GM18498 (cell line): ENCODE results near the gene MAB21L4.

Source experiments
- ATAC-seq: cut with Tn5 transposase; IDR thresholded peaks from one replicate; pipeline ENCODE4 v1.9.1; 2021; ENCODE audit warnings: mild to moderate bottlenecking, moderate library complexity; ENCODE audit not compliant: unreplicated experiment

Gene MAB21L4

DNA sequence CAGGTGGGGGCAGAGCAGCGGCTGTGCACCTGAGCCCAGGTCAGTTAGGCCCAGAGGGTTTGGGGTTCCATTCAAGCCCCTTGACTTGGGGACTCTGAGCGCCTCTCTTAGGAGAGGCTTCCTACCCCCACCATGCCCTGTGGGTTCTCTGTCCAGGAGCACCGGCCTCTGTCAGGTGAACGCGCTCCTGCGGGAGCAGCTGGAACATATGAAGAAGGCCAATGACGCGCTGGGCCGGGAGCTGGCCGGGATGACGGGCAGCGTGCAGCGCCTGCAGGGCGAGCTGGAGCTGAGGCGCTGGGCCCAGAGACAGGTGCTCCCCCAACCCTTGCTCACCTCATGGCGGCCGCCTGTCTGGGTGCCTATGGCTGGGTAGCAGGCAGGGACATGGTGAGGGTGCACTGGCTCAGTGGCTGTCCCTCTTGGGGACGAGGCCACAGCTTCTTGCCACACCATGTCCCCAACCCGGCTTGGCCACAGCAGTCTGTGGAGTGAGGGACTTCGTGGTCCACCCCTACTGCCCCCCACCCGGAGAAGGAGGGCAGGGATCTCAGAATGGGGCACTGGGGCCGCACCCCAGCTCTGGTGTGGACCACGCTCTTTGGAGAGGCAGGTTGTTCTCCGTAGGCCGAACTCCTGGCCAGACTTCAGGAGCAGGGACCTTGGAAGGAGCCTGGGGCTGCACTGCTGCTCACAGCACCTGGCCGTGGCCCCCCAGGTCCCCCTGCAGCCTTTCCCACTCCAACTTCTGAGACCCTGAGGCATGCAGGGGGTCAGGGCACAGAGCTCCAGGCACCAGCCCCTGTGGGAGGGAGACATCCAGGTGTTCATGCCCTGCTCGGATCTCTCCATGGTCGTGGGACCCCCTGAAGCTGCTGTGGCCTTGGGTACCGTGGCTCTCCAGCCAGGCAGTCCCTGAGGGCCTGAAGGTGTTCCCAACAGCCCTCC, 29.9 kb upstream of the MAB21L4 start:
- ATAC-seq, result no peak

DNA sequence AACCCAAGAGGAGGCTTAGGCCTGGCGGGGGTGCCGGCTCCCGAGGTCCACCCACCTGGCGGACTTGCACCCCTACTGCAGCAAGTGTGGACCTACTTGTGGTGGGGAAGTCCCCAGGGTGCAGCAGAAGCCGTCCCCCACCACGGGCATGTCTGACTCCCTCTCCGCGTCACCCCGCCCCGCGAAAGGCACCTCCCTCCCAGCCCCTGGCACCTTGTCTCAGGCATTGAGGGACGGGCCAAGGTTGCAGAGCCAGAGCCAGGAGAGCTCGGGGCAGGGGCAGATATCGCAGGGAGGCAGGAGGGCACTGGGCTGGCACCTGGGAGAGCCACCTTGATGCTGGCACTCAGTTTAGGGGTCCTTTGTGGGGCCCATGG, 29.2 kb upstream of the MAB21L4 start:
- ATAC-seq, result no peak

DNA sequence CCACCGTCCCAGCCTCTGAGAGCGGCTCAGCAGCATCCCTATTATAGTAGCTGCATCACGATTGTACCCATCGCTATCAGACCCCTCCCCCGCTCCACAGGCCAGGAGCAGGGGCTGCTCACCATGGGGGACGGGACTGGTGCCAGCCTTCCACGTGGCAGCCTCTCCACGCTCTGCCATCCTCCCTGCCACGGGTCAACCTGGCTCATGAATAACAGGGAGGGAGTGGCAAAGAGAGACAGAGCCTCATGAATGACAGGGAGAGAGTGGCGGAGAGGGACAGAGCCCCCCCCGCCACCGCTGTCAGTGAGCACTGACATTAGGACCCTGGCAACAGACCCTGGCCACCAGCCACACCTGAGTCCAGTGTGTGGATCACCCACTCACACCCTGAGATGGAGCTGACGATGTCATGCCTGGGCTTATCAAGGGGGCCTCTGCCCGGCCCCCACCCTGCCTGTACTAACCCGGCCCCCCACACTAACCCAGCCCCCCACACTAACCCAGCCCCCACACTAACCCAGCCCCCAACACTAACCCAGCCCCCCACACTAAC, 27.1 kb upstream of the MAB21L4 start:
- no peak for ATAC-seq

DNA sequence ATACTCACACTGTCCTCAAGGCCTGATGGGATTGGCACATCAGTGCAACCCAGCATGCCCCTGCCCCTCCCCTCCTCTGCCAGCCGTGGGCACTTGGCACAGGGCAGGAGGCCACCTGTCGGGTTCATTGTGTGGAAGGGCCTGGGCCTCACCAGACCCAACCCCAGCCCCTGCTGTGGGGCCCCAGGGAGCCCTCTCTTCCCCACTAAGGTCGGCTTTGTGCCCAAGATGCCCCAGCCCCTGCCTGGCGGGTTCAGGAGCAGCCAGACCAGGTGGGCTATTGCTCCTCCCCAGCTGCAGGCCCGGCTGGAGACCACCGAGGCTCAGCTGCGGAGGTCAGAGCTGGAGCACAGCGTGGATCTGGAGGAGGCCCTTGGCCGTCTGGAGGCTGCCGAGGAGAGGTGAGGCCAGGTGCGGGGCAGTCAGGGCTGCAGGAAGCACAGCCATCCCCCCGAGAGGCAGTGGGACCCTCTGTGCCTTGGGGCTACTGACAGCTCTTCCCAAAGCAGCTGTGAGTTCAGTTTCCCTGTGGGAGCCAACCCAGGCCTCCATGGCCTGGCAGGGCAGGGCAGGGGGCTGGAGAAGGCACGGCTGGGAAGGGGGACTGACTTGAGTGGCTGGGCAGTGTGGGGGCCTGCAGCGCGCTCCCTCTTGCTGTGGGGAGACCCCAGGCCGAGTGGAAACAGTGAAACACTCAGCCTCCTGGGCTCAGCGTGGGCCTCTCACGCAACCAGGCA, 26.5 kb upstream of the MAB21L4 start:
- ATAC-seq, result no peak

DNA sequence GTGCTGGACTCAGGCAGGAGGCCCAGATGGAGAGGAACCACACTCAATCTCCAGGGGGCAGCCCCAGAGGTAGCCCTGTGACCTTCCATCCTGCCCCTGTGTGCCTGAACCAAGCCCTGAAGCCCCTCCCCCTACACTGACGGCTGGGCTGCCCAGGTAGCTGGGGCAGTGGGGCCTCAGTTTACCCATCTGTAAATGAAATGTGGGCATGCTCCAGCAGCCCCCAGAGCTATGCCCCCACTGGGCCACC, 26.0 kb upstream of the MAB21L4 start:
- ATAC-seq, result no peak

DNA sequence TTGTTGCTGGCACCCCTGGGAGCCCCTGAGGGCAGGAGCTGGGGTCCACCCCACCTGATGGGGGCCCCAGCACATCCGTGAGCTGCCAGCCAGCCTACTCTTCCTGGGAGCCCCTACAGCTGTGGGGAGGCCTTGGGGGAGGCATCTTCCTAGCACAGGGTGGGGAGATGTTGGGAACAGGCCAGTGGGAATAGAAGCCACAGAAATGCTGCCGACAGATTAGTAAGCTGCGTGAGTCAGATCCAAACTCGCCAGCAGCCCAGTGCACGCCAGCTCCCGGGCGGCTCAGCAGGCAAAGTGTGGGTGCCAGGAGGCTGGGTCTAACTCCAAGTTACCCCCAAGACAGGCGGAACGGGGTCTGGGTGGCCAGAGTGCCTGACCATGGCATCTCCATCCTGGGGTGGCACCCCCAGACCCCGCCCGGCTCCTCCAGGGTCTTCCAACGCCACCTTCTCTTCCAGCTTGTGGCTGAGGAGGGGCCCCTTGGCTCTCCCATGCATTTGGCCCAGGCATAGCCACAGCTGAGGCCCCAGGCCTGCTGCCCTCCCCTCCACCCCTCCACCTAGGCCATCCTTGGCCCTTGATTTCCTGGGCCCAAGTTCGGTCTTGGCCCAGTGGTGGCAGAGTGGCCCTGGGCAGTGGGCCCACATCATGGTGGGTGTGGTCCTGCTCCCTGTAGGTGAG, 25.5 kb upstream of the MAB21L4 start:
- no peak for ATAC-seq

DNA sequence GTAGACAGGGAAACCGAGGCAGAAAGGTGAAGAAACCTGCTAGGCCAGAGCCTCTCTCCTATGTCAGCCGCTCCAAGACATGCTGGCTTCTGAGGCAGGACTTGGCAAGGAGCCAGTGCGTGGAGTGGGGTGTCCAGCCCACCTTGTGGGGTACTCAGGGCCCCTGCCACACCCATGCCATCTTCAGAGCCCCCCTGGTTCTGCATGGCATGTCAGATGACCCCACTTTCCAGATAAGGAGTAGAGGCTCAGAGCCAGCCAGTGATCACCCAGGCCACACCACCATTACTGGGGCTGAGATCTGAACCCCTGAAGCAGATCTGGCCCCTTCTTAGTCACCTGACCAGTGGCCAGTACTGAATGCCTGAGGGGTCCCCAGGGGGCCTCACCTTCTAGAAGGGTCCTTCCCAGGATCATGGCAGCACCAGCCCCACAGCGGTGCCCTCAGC, 24.9 kb upstream of the MAB21L4 start:
- ATAC-seq, result no peak

DNA sequence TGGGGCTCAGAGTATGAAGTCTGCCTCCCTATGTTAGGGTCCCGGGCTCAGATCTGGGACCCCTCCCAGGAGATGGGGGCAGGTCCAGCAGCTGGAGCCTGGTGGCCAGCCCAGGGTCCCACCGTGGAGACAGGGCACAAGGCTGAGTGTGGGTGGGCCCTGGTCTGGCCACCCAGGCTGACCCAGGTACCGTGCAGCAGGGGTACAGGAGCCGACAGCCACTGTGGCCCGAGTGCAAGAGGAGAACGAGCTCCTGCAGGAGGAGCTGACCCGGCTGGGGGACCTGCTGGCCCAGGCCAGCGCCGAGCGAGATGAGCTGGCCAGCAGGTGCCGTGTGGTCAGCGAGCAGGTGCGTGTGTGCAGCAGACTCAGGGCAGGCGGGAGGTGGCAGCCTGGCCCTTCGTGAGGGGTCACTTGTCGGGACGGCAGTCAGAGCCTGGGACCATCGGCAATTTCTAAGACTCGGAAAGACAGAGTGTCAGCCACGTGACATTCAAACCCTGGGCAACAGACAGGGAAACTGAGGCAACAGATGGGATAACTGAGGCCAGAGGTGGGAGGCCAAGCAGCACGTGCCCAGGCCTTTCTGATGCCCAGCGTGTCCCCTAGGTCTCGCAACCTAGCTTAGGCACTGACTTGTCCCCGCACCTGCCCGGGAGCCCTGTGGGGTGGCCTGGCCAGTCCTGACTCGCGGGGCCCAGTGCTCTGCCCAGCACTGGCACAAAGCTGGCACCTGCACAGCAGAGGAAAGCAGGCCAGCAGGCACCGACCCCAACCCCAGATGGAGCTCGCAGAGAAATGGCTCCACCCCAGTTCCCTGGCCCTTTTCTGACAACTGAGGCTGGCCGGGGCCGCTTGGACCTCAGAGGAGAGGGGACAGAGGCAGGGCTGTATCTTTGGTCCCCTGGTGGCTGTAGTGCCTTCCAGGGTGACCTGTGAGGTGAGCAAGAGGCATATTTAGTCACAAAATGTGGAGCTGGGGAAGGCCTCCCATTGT, 24.1 kb upstream of the MAB21L4 start:
- ATAC-seq, result no peak

DNA sequence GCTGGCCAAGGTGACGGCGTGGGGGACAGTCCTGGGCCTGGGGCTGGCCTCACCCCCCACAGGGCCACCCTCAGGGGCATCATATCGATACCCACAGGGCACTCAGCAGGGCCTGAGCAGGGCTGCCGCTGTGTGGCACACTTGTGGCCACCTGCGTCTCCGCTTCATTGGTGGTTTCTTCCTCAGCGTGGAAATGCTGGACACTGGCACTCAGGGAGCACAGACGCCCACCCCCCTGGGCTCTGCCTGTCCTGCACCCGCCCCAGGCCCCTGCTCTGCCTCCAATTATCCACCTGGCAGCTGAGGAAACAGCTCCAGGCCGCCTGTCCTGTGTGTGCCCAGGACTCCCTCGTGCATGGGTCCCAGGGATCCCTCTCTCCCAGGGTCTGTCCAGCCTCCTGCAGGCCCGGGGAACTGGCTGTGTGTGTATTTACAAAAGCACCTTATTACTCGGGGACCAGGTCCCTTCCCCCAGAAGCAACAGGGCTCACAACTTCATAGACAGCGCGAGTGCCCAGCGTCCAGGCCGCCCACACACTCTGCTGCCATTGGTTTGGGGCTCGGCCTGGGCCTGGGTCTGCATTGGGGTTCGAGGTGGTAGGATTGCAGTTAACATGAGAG, 23.3 kb upstream of the MAB21L4 start:
- ATAC-seq, result no peak

DNA sequence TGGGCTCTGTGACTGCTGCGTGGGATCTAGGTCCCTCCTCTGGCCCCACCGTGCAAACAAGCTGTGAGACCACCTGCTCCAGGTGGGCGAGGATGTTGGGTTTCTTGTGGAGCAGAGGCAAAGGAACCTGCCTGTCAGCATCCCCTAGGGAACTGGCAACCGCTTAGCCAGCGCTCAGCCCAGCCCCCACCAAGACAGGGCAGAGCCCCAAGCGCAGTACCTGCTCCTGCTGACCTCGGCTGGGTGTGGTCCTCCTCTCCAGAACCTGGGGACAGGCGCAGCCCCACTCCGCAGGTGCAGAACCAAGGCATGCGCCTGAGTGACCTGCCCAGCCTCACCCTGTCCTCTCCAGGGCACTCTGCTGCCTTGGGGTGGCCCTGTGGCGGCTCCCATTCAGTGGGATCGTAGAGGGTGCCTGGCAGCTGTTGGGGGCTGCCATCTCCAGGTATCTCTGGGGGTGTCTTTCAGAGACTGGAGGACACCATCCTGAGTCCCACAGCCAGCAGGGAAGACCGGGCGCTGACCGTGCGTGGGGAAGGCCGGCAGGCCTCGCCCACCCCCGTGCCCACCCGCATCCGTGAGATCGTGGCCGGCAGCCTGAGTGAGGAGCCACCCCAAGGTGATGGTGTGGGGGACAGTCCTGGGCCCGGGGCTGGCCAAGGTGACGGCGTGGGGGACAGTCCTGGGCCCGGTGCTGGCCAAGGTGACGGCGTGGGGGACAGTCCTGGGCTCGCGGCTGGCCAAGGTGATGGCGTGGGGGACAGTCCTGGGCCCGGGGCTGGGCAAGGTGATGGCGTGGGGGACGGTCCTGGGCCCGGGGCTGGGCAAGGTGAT, 22.5 kb upstream of the MAB21L4 start:
- no peak for ATAC-seq

DNA sequence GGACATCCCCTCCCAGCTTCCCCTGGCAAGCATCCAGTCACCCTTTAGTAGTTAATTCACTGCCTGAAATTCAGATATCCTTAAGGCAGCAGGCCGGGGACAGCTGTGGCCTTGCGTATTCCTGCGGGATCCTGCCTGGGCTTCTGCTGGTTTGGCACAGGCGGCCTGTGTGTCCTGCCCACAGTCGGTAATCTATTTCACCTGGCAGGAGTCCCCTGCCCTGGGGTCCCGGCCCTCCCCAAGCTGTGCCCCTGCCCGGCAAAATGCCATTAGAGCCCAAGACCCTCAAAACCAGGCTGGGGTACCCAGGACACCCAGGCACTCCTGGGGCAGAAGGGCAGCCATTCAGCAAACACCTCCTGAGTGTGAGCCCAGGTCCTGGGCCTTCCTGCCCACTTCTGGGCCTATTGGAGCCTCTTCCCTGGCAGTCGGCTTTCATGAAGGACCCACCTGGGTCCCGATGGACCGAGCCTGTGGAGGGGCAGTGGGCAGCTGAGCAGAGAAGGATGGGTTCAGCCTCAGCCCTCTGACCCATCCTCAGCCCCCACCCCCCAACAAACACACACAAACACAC, 21.8 kb upstream of the MAB21L4 start:
- no peak for ATAC-seq

DNA sequence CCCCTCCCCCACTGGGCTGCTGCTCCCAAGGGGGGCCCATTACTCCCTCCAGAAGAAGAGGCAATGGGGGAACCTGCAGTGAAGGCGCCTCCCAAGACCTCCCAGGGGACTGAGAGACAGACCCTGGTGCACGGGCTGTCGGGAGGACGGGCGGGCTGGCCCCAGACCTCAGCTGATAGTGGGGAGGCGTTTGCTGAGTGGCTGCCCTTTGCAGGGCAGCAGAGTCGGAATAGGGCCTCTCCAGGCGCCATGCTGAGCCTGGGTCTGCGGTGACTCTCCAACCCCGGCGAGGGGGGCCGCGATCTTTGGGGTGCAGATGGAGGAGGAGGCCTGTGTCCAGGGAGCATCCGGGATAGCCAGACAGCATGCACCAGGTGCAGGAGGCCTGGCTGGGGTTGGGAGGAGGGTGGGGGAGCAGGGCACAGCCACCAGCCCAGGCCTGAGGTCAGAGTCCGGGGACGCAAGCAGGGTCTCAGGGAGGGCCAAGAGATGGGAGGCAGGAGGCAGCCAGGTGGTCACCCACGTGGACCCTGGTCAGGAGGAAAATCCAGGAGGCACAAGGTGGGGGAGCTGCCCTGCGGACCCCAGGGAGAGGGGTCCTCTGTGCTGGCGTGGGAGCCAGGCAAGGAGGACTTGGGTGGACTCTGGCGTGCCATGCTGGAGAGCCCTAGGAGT, 21.2 kb upstream of the MAB21L4 start:
- no peak for ATAC-seq

DNA sequence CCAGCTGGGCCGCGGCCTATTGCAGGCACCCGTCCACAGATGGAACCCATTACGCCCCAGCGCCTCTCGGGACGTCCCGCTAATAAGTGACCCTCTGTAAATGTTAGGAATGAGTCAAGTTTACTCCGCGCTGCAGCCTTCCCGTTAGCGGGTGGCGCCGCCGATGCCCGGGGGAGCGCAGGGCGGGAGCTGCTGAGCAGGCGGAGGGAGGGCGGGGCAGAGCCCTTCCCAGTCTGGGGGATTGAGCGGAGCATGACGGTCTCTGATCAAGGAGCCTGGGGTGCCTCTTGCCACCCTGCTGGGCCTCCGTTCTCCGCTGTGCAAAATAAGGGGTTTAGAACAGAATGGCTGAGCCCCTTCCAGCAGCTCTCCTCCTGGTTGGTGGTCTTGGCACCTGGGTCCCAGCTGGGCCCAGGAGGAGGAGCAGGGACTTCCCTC, 20.6 kb upstream of the MAB21L4 start:
- ATAC-seq, result no peak

DNA sequence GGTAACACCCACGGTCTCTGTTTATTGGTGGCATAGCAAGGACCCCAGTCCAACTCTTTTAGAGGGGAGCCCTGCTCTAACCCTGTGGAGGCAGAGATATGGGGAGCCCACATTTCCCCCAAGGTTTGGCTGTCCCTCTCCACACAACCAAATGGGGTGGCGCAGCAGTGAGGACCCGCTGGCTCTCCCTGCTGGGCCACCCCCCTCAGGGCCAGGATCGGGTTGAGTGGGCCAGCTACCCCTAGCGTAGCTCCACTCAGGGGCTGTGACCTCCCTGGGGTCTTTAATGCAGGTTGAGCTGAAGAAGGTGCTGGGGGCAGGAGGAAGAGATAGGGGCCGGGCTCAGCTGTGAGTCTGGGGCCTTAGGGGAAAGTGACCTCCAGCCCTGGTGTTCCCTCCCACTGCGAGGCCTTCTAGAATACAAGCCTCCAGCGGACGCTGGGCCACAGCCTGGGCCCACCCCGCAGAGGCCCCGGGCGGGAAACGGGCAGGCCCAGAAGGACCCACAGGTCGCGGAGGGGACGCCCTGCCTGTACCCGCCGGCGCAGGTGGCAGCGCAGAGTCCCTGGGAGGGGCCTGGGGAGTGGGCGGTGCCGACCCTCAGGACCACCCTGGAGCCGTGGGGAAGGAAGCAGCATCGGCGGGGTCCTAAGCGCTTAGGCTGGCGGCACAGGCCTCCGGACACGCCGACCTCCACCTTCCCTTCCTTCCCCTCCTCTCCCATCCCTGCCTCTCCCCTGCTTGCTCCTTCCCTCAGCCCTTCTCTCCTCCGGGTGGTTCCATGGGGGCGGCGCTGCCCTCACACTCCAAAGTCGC, 19.8 kb upstream of the MAB21L4 start:
- ATAC-seq, result no peak

DNA sequence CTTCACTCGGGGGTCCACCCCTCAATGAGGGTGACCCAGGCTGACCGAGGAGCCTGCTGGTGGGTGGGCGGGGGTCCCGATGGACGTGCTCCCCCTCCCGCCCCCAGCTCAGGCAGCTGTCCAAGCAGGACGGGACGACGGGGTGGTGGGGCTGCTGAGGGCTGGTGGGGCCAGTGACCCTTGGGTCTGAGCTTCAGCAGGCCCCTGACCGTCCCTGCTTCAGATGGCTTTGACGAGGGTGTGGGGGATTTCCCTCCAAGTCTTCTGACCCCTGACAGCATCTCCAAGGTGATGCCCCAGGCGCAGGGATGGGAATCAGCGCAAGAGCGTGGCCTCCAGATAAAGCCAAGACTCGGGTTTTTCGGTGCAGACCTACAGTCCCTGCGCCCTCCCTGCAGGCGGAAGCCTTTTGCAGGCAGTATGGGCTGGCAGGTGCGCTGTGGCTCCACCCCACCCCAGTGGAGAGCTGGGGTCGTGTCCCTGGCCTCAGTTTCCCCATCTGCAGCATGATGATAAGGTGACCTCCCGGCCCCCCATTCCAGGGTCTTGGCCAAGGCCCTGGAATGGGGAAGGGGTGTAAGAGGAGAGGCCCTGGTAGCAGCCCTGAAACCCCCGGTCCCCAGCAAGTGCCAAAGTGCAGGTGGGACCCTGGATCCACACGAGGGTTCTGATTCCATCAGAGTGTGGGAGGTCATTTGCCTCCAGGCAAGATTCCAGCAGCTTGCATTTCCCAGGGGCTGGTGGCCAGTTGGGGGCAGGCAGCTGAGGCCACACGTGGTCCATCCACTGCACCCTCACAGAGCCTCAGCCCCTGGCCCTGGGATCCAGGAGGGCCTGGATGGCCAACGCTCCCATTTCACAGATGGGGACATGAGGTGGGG, 18.9 kb upstream of the MAB21L4 start:
- no peak for ATAC-seq
